GM12891 (cell line): ENCODE data around the gene DAAM1.

ENCODE experiments used
- PAX5 ChIP-seq: IDR thresholded peaks from 2 replicates; pipeline ENCODE4 v1.6.1; 2011; ENCODE audit warnings: low read length, moderate library complexity, mild to moderate bottlenecking; ENCODE audit not compliant: insufficient read depth, severe bottlenecking
- POLR2A ChIP-seq: IDR thresholded peaks from 2 replicates; pipeline ENCODE4 v1.6.1; 2011; ENCODE audit warnings: low read depth, low read length, control low read depth
- POLR2AphosphoS5 ChIP-seq: IDR thresholded peaks from 2 replicates; pipeline ENCODE4 v1.6.1; 2011; ENCODE audit warnings: low read depth, low read length, control low read depth
- POU2F2 ChIP-seq: IDR thresholded peaks from 2 replicates; pipeline ENCODE4 v1.6.1; 2011; ENCODE audit warnings: low read depth, mild to moderate bottlenecking, control low read depth, low read length, moderate library complexity
- SPI1 ChIP-seq: IDR thresholded peaks from 2 replicates; pipeline ENCODE4 v1.6.1; 2011; ENCODE audit warnings: low read depth, low read length, control low read depth
- TAF1 ChIP-seq: IDR thresholded peaks from 2 replicates; pipeline ENCODE4 v1.6.1; 2011; ENCODE audit warnings: low read depth, low read length, control low read depth

GRCh38 chr14:59202031-59202430, 13.6 kb downstream of the DAAM1 start:
- no peak for TF ChIP-seq TAF1
- no peak for TF ChIP-seq POLR2A
- no peak for TF ChIP-seq POLR2AphosphoS5
- no peak for TF ChIP-seq SPI1
- TF ChIP-seq PAX5, result no peak
- no peak for TF ChIP-seq POU2F2
